Right lobe of liver (tissue), 6 donors: ENCODE data around the gene ELMO1. TPM values are rescaled to one million over a fixed set of nuclear protein-coding genes. Genes with fewer than 3 reads are reported as not detected.

Experiments used
- ATAC-seq, 4 donors: fragments of 200-7000 bp; cut with Tn5 transposase; one replicate each; pipeline ENCODE4 v1.9.1; 2020; ENCODE audit warnings: mild to moderate bottlenecking in 4 of 4, moderate library complexity in 4 of 4
- DNase-seq, 3 donors: peaks; one replicate each; pipeline ENCODE4 v3.0.0-alpha.2; 2020
- H3K27ac ChIP-seq, 3 donors: fragments of 200-600 bp; one replicate each; pipeline ENCODE4 v1.8.0; 2022
- H3K27me3 ChIP-seq, 2 donors: fragments of 200-600 bp; one replicate each; pipeline ENCODE4 v1.8.0; 2022
- H3K36me3 ChIP-seq, 4 donors: fragments of 200-600 bp; sonication (generic) in 1 of 4; one replicate each; pipeline versions ENCODE4 v1.5.1 to v1.8.0; 2017 to 2022; ENCODE audit warnings: control low read depth in 1 of 4
- H3K4me1 ChIP-seq, 4 donors: fragments of 200-600 bp; sonication (generic) in 1 of 4; one replicate each; pipeline versions ENCODE4 v1.5.1 to v1.8.0; 2017 to 2022; ENCODE audit warnings: control low read depth in 1 of 4
- H3K4me3 ChIP-seq, 3 donors: fragments of 200-600 bp; one replicate each; pipeline ENCODE4 v1.8.0; 2022
- H3K9me3 ChIP-seq, 4 donors: fragments of 200-600 bp; sonication (generic) in 1 of 4; one replicate each; pipeline versions ENCODE4 v1.5.1 to v1.8.0; 2017 to 2022; ENCODE audit warnings: control low read depth in 1 of 4
- CTCF ChIP-seq, 4 donors: fragments of 200-600 bp in 3 of 4; fragments of 450-650 bp in 1 of 4; IDR thresholded peaks; one replicate each; pipeline versions ENCODE4 v1.5.1 to v1.8.0; 2016 to 2022; ENCODE audit warnings: antibody characterized with exemption in 4 of 4, mild to moderate bottlenecking in 2 of 4
- POLR2A ChIP-seq: fragments of 450-650 bp; IDR thresholded peaks from one replicate; pipeline ENCODE4 v1.6.1; 2017; ENCODE audit warnings: antibody characterized with exemption, mild to moderate bottlenecking
- WGBS: methylation state at CpG from one replicate; pipeline ENCODE4 v1.1.6; 2018; ENCODE audit warnings: low coverage, low lambda C conversion rate; ENCODE audit not compliant: insufficient coverage; ENCODE audit errors: missing lambda C conversion rate; 5-methylcytosine and 5-hydroxymethylcytosine counted together
- intact Hi-C, 2 donors: fragments of 100-400 bp; cut with DNase I; formaldehyde crosslinking; loops; one replicate each; pipeline versions ENCODE4 v1.11.2 to v1.14.1; 2022
- total RNA-seq, 6 experiments: library from RNA; depleted of rRNA in 2 of 6; stranded (reverse); fragments of >200 nt in 2 of 6; fragmentation: NEBNext Ultra II Directional in 3 of 6; extraction: Animal tissue kit (Norgen Biotek cat#: 25700) in 3 of 6; gene quantifications; one replicate each; pipeline versions ENCODE4 v1.1.0 to v1.2.4, GENCODE V29; 2016 to 2023
- donor health status: DM: no; HTN: yes; CAD: no.
- donor health status: DM: no; HTN: no; CAD: no.
- donor health status: DM: no; HTN: no; CAD: no.
- donor health status: DM: no; HTN: yes; CAD: no.
- donor health status: DM: no; HTN: yes; CAD: no.

Gene ELMO1
- total RNA-seq, 6 experiments from 2014 or later: 18.4 to 55.4 (median 25.1) TPM

DNA sequence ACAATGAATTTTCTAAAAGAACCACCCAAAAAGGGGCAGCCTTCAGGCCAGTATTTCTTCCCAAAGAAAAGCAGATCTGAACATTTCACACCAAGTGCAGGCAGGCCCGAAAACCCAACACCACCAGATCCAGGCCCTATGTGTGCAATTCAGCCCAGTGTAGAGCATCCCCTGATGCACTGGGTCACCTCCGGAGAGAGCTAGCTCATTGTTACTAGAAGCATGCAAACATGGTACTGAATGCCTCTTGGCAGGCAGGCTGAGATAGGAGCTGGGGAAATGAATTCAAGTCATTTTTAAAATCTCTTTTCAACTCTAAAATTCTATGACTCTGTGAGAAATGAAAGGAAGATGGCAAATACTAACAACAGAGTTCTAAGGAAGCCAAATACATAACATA is 174.8 kb downstream of the ELMO1 start:
- Histone ChIP-seq H3K4me1 (no peaks in the 10 kb centered on the region), H3K27ac (no peak overlapping the region), H3K27me3 (no peaks in the 10 kb centered on the region), H3K9me3 (no peaks in the 10 kb centered on the region), H3K36me3 (peaks cover 0 to 7% (median 0%) of the 10 kb centered on the region in 4 donors), H3K4me3 (no peak overlapping the region)
- WGBS: 100% methylated on average over 2 of the region's 2 CpGs
- DNase-seq (no peak), ATAC-seq (no peak)
- TF ChIP-seq POLR2A: no peak
- TF ChIP-seq CTCF (IDR thresholded peaks at IDR 0.05): no peak
- intact Hi-C loops: no loop called here

DNA sequence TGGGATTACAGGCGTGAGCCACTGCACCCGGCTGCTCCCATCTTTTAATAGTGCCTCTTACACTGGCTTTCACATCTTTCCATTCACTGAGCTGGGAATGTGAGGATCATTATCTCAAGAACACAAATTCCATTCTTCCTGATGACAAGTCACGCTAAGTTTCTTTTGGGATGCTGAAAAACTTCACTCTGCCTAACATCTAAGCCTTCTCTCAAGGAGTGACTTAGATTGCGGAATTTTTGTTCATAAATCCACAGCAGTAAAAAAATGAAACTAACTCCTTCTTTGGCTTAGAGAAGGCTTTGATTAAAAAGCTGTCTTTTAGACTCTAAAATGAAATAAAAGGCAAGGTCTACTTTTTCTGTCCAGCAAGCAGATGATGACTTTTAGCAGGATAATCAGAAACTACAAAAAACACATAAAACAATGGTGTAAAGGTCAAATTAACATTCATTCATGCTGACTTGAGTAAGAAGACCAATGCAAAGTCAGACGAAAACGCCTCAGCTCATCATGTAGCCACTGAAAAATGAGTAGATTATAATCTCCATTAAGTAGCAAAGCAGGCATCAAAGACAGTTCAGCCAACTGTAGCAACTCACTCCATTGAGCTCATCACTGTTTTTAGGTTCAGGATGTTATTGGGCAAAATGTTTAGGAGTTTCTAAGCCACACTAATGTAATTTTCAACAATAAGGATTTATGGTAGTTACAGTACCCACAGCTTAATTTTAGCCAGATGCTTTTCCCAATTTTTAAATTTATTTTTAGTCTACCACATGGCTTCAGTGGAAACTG is 178.8 kb downstream of the ELMO1 start:
- 89% methylated on average over 6 of the region's 6 CpGs for WGBS
- TF ChIP-seq POLR2A (no peak), CTCF (IDR thresholded peaks at IDR 0.05) (no peak)
- H3K4me1 ChIP-seq: no peaks in the 10 kb centered on the region
- DNase-seq (no peak), ATAC-seq (no peak)
- no peak overlapping the region for H3K27ac ChIP-seq
- peaks cover 0 to 7% (median 0%) of the 10 kb centered on the region in 4 donors for H3K36me3 ChIP-seq
- intact Hi-C loops: no loop called here
- no peaks in the 10 kb centered on the region for H3K9me3 ChIP-seq
- no peaks in the 10 kb centered on the region for H3K27me3 ChIP-seq
- no peak overlapping the region for H3K4me3 ChIP-seq

DNA sequence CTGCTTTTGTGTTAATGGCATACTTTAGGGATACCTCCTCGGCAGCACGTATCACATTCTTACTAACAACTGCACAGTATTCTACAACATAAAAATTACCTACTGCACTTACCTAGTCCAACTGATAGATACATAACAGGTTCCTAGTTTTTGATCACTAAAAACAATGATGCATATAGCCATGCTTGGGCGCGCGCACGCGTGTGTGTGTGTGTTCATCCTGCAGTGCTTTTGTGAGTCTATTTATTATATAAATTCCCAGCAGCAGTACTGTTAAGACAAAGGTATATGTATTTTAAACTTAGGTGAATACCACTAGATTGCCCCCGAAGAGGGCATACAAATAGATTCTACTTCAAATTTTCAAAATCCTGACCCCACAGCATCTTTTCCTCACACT is 181.4 kb downstream of the ELMO1 start:
- ATAC-seq: no peak
- Histone ChIP-seq H3K4me3 (no peak overlapping the region), H3K36me3 (peaks cover 0 to 7% (median 0%) of the 10 kb centered on the region in 4 donors), H3K27me3 (no peaks in the 10 kb centered on the region), H3K27ac (no peak overlapping the region), H3K9me3 (no peaks in the 10 kb centered on the region), H3K4me1 (no peaks in the 10 kb centered on the region)
- DNase-seq: no peak
- TF ChIP-seq CTCF (IDR thresholded peaks at IDR 0.05): no peak
- TF ChIP-seq POLR2A: no peak
- 94% methylated on average over 8 of the region's 8 CpGs for WGBS
- intact Hi-C loops: no loop called here

DNA sequence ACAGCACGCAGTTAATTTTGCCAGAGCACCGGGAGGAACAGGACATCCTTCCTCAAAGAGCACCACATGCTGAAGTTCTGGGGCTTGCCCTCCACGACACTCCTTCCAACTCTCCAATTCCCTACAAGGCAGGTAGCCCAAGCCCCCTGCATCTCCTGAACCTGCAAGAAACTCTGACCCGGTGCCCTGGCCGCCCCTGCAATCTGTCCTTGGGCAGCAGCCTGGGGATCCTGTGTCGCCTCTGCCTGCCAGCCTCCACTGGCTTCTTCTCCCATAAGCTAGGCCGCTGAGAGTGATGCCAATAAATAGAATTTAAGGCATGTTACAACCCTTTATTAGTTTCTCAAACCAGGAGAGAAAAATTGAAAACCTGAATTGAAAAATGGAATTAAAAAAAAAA is 182.8 kb downstream of the ELMO1 start:
- Histone ChIP-seq H3K4me3 (no peak overlapping the region), H3K27me3 (no peaks in the 10 kb centered on the region), H3K27ac (no peak overlapping the region), H3K4me1 (peaks cover 0 to 3% (median 0%) of the 10 kb centered on the region in 4 donors), H3K36me3 (no peaks in the 10 kb centered on the region), H3K9me3 (no peaks in the 10 kb centered on the region)
- intact Hi-C loops: no loop called here
- DNase-seq (no peak), ATAC-seq (no peak)
- TF ChIP-seq CTCF (IDR thresholded peaks at IDR 0.05) (no peak), POLR2A (no peak)
- 83% methylated on average over 7 of the region's 7 CpGs for WGBS
